ENCODE measurements around the gene OR4K2.
"Not testable (repeated sequence)": the region's sequence is repeated elsewhere in the genome, so short reads cannot be mapped to it uniquely, and the experiment has no call there.

Gene OR4K2
- long read RNA-seq, donor 1, result 0 reads
- long read RNA-seq, donor 2, result 0 reads
- long read RNA-seq, donor 3, result 0 reads
- long read RNA-seq, donor 4, result 0 reads
- long read RNA-seq, donor 5, result 0 reads
- long read RNA-seq, donor 6, result 0 reads
- long read RNA-seq, donor 7, result 0 reads
- long read RNA-seq, donor 8, result 0 reads

DNA sequence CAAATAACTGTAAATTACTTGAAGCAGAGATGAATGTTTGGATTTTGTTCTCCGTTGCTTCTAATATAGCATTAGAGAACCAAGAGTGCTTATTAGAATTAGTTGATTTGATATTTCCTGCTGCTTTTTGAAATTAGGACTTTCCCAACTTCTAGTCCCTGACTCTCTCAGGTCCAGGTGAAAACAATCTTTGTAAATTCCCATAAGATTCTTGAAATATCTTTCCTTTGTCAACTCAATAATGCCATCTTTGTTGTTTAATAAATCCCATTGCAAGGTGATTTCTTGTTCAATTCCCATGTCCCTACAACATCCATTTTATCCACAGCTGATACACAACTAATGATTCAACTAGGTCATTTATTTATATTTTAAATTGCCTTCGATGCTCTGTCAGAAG, at the start of gene OR4K2:
Gene OR4K2, plus strand, starts transcription at position 301 of the 400 bp plus-strand sequence. CDS start 1,126 bp downstream, outside the sequence.
- no peak for DNase-seq

GRCh38 chr14:19827626-19828244, 47.2 kb upstream of the OR4K2 start:
- DNase-seq, result not testable (repeated sequence)

- DNase-seq, result no peak
Measured at GRCh38 chr14:19828314-19828713, 46.6 kb upstream of the OR4K2 start.

DNA sequence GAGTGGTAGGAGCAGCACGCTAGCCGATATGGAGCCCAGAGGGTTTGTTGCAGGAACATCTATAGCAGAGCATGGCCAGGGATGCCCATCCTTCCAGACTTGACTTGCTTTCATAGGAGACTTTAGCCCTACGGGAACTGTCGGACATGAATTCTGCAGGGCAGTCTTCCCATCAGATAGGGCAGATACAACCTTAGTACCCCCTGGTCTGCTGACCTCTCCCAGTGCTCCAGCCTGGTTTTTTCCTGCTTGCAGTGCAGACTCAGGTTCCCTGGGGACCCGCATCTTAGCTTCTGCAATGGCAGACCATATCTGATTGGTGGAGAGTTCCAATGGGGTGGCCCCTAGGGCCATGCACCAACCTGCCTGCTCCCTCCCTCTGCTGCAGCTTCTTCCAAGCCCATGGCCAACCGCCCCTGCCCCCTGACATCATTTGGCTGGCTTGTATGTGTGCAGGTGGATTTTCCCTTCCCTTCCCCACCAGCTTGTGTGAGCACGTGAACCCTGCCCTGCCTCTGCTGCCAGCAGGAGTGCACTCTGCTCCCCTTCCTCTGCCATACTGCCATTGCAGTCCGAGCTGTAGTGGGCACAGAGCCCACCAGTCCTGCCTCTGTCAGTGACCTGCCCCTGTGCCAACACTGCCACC, 40.6 kb upstream of the OR4K2 start:
- DNase-seq, result not testable (repeated sequence)

- no peak for DNase-seq
Measured at GRCh38 chr14:19838433-19838832, 36.5 kb upstream of the OR4K2 start.

- no peak for DNase-seq
Measured at GRCh38 chr14:19851365-19851764, 23.6 kb upstream of the OR4K2 start.

- DNase-seq, result not testable (repeated sequence)
Measured at GRCh38 chr14:19866061-19866669, 8.8 kb upstream of the OR4K2 start.

GRCh38 chr14:19873178-19873577, 1.8 kb upstream of the OR4K2 start:
- DNase-seq, result no peak

DNA sequence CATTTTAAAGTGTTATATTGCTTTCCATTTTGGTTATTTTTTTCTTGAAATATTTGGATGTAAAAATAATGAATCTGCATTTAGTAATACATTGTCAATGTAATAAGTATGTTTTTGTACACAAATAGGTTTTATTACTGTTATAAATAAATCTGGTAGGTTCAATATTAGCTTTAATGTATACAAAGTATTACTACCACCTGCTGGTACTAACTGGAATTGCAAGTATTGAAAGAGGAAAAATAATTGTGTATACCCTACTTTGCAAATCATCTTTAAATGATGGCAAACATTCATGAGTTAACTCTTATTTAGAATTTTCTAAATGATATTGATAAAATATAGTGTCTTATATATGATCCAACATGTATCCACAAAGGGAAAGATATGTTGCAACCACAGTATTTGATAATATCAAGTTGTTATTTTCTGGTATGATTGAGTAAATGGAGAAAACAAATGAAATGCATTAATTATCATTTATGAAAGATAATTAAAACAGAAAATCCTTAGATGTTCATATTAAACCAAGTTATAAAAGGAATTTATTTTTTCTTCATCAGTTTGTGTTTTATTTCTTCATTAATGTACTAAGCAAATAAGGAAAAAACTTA, 3.2 kb downstream of the OR4K2 start:
- no peak for DNase-seq

- no peak for DNase-seq
Measured at GRCh38 chr14:19895282-19895681, 20.3 kb downstream of the OR4K2 start.

DNA sequence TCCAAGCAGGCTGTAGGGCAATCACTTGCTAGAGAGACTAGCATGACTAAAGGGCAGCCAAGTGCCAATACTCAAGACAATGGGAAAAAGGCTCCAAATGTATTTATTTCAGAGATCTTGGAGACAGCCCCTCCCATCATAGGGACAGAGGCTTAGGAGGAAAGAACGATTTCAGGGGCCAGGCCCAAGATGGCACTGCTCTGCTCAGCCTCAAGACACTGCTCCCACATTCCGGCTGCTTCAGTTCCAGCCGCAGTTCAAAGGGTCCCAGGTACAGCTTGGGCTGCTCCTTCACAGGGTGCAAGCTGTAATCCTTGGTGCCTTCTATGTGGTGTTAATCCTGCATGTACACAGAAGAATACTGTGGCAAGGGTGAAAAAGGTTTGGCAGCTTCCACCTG, 26.1 kb downstream of the OR4K2 start:
- DNase-seq, result no peak

GRCh38 chr14:19902409-19902808, 27.5 kb downstream of the OR4K2 start:
- no peak for DNase-seq

- no peak for DNase-seq
Measured at GRCh38 chr14:19906665-19907064, 31.7 kb downstream of the OR4K2 start.

DNA sequence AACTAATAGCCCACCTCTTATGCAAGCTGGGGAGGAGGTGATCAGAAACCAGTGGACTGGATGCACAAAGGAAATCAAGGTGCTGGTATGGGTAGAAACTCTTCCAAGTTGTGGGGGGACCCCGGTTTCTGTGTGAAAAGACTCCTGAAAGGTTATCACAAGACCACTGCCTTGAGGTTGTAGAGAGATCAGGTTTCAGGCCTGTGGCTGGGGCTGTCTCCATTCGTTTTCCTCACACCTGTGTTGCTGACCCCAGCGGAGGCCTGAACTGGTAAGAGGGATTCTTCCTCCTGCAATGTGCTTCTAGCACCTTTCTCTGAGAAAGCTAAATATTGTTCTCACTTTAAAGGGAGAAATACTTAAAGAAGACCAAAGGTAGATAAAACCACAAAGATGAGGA, 36.2 kb downstream of the OR4K2 start:
- DNase-seq, result no peak

GRCh38 chr14:19917243-19917642, 42.3 kb downstream of the OR4K2 start:
- DNase-seq, result no peak

- no peak for DNase-seq
Measured at GRCh38 chr14:19917955-19918518, 43.1 kb downstream of the OR4K2 start.

GRCh38 chr14:19918553-19919264, 43.8 kb downstream of the OR4K2 start:
- no peak for DNase-seq

GRCh38 chr14:19920021-19920657, 45.2 kb downstream of the OR4K2 start, which contains the start of gene OR4K5:
OR4K5 (plus strand) TSS chr14:19920607; CDS start chr14:19920607, 0 bp downstream.
- no peak for DNase-seq

DNA sequence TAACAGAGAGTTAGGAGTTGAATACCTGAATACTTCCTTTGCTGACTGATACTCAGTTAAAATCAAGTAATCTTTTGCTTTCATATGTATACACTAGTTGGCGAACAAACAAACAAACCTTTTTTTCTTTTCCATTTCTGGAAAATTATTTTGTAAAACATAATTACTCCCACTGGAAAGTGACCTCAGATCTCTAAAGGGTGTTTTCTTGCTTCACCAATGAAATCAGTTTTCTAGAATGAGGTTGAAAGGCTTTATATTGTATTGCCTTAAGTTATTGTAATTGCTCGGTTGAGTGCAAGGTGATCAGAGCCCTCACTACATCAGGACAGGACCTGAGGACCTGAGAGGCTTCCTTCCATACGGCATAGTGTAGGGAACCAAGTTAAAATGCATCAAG, 55.7 kb downstream of the OR4K2 start, which contains the start of gene OR4K1:
Gene OR4K1, plus strand, starts transcription at position 301 of the 400 bp plus-strand sequence. CDS start 4,750 bp downstream, outside the sequence.
- no peak for DNase-seq

Data from right kidney (tissue), 9 donors.